ENCODE measurements around the gene ADGRB2.

The ADGRB2 gene

DNA sequence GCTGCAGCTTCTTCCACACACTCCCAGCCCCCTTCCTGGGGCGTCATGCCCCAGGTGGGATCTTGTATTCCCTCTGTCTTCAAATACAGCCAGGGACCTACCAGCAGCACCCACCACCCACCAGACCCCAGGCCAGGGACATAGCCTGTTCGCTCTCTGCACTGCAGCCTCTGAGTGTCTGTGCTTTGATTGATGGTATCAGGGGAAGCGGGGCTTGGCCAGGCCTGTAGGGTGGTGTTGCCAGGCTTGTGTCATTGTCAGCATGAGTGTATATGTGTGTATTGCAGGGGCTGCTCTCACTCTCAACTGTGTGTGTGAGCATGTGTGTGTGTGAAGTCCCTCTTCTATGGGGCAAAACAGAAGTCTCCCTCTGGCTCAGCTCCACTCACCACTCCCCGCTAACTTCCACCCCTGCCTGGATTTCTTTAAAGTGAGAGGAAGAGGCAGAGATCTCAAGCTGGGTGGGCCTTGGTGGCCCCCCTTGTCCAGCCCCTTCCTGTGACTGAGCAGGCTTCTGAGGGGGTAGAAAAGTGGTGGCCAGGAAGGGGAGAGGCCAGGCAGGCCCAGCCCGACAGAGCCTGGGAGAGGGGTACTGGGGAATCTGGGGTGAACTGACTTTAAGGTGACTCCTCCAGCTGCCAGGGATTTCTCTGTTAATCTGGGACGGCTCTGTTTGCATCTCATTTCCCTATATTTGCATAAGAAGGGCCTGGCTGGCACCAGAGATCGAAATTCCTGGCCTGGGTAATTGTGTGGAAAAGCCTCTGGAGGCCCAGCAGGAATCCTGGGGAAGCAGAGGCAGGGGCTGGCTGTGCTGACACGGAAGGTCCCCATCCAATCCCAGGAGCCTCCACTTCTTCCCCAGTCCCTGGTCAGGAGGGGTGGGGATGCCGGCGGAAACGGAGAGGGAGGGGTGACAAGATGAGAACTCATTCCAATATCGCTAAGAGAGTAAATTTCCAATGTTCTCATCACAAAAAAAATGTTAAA is 18.6 kb upstream of the ADGRB2 start:
- DNase-seq, result no peak

DNA sequence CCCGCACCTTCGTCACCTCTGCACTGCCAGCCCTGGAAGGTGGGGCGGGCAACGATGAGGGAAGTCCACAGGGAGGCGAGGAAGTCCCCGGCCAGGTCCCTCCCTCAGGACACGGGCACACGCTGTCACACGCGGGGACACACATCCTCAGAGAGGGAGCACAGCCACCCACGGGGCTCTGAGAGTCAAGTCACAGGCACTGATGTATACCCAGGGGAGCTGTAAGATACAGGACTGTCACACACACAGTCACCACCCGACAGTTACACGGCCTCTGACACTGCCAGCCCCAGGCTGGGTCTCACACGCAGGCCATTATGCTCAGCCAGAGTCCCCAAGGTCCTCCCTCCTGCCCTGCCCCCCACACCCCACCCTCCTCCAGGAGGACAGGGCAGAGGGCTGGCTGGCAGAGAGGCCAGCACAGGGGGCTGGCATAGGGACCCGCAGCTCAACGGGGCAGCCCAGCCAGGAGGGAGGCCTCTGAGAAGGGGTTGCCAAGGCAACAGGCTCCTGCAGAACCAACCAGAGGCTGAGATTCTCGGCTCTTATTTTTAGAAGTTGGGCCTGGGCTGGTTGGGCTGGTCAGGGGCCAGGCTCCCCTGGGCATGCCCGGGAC is 17.7 kb upstream of the ADGRB2 start:
- no peak for DNase-seq

GRCh38 chr1:31781138-31781755 is 17.1 kb upstream of the ADGRB2 start:
- DNase-seq, result no peak

GRCh38 chr1:31780632-31781031 is 16.5 kb upstream of the ADGRB2 start:
- no peak for DNase-seq

- no peak for DNase-seq
Measured at GRCh38 chr1:31779687-31780086, 15.5 kb upstream of the ADGRB2 start.

DNA sequence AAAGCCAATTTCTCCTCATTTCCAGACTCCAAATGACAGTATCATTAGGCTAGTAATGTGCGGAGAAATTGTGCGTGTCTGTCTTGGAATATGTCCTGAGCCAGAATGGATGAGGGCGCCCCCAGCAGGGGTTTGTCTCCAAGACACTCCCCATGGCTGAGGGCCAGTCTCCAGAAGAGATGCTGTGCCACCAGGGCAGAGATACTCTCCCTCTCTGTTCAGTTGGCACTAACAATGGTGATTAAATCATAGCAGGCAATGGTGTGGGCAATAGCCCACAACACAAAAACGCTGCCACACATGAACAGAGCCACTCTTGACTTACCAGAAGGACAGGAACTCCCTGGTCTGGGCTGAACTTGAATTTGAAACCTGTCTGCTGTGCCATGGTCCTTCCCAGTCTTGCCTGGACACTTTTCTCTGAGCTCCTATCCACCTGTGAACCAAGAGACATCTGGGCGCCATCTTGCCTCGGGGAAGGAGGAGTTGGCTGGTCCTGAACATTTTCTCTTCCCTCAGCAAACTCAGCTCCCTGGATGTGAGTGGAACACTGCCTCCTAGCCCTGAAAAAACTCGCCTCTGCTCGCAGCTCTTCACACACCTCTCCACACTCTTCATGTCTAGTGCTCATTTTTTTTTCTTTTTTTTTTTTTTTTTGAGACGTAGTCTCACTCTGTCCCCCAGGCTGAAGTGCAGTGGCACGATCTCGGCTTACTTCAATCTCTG is 14.8 kb upstream of the ADGRB2 start:
- DNase-seq, result no peak

DNA sequence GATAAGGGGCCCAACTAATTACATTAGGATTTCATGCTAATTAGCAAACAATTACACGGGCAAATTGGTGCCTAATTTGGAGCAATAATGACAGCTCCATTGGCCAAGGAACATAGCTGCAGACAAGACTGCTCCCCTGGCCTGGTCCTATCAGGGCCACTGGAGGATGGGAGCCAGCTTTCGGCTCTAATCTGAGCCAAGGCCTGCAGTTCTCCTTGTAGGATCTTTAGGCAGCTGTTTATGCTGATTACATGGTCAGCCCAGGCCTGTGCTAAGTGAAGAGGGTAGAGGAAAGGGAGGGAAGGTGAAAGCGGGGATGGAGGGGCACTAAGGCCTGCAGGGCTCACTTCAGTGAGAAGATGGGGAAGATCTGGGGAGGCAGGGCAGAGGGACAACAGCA is 12.4 kb upstream of the ADGRB2 start:
- no peak for DNase-seq

DNA sequence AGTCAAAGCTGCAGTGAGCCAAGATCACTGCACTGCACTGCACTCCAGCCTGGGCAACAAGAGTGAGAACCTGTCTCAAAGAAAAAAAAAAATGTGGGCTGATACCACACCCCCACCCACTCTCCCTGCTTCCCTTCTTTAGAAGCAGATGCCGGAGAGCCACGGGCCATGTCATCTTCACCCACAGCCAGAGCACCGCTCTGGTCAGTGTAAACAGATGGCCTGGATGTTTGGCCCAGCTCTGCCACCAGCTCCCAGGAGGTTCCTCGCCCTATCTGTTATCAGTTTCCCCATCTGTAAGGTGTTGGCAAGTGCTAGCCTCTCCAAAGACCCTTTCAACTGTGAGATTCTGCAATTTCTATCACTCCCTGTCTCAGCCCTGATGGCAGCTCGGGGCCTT is 11.9 kb upstream of the ADGRB2 start:
- no peak for DNase-seq

GRCh38 chr1:31775210-31775999 is 11.3 kb upstream of the ADGRB2 start:
- DNase-seq, result no peak

GRCh38 chr1:31774495-31774894 is 10.4 kb upstream of the ADGRB2 start:
- no peak for DNase-seq

- DNase-seq, result no peak
Measured at GRCh38 chr1:31773861-31774260, 9.7 kb upstream of the ADGRB2 start.

DNA sequence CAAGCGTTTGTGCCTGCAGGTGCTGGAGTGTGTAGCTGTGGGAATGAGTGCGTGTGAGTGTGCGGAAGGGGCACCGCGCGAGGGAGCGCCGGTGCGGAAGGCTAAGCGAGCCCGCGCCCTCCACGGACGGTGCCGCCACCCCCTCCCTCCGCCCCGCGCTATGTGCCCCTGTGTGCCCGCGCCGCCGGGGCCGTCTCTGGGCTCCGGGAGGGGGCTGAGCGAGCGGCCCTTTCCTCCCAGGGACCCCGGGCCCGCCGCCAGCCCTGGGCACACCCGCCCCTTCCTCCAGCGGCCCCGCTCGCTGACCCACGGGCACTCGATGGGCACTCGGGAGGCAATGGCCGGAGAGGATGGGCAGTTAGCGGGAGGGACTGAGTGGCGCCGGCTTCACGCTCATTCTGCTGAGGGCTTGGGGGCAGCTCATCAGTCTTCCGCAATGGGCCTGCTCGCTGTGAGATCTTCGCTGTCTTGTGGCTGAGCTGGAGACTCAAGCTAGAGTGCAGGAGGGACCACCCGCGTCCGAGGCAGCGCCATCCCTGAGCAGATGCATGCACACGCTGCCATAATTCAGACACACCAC is 8.6 kb upstream of the ADGRB2 start:
- DNase-seq, result no peak

DNA sequence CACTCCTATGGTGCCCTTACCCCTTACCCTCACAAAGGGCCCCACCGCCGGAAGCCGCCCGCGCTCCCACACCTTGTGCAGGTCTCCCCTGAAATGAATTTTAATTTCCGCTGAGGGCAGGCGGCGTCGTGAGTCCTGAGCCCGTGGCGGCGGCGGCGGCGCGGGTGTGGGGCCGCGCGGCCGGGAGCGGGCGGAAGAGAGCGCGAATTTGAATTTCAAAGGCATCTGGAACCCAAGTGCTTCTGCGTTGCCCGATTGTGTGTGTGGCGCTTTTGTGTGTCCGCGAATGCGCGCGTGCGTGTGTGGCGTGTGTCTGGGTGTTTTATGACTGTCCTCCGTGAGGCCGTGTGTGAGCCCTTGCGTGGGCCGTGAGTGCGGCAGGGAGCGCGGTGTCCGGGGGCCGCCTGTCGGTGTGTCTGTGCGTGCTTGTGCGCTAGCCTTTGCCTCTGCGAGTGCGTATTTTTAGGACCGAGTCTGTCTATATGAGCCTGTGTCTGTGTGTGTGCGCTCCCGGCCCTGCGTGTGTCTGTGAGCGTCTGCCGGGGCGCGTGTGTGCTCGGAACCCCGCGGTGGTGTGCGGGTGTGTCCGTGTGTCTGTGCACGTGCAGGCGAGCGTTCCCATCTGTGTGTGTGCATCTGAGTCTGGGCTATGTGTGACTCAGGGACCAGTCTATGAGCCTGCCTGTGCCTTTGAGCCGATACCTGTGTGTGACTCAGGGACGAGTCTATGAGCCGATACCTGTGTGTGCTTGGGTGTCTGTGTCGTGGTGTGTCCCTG is 7.9 kb upstream of the ADGRB2 start:
- DNase-seq, result no peak

- DNase-seq, result no peak
Measured at GRCh38 chr1:31769720-31770390, 5.7 kb upstream of the ADGRB2 start.

DNA sequence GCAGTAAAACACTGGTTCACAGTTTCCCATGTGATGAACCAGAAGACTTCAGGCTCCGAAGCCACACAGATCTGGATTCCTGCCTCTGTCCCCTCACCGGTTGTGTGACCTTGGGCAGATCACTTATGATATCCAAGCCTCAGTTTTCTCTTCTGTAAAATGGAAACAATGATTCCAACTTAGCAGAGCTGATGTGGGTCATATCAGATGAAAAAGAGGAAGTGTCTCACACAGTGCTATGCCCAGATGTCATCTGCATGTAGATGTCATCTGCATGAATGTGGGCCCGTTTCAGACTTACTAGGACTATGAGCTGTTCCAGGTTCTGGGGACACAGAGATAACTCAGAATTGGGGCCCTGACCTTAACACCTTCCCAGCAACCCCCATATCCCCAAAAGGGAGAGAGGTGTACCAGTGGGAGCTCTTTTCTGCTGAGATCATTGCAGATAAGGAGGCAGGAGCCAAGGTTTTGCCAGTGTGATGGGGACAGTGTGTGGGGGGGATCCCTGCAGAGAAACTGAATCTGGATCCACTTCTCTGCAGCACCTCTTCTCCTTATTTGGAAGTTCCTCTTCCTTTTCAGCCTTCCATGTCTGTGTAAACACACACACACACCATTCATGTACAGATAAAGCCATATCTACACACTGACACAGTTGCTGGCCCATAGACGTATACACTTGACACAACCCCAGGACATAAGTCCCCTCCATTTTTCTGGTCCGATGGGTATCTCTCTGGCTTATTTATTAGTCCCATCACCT is 5.0 kb upstream of the ADGRB2 start:
- no peak for DNase-seq

GRCh38 chr1:31768407-31768907 is 4.3 kb upstream of the ADGRB2 start:
- no peak for DNase-seq

DNA sequence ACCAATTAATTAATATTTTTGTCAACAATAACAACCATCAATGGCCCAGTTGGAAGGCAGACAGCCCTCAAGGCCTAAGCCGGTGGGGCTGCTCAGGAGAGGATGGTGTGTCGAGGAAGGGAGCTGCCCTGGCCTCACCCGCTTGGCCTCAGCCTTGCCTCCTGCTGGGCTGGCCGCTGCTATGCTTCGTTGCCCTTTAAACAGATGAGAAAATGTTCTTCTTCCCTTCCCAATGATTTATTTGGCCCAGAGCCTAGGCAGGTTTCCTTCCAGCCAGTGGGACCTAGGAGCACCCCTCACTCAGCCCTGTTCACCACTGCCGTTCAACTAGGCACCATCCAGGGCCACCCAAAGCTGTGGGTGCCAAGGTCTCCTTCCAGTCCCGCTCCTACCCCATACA is 3.1 kb upstream of the ADGRB2 start:
- DNase-seq, result no peak

DNA sequence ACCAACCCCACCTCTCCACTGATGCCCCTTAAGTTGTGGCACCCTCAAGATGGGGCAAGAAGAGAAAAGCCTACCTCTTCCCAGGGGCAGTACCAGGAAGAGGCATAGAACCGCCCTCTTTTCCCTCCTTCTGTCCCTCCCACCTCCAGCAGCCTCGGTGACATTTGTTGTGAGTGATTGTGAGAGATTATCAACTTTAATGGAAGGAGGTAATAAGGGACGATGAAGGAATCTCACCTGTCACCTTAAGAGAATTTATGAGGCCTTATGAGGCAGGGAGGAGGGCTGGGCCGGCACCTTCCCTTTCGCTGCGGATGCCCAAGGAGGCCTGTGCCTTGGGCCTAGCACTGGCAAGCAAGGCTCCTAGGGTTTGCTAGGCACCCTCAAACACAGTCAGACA is 1.4 kb upstream of the ADGRB2 start:
- no peak for DNase-seq

GRCh38 chr1:31765041-31765467 is 914 bp upstream of the ADGRB2 start:
- DNase-seq, result no peak

Measured in GOT3 (cell line).